Cerebellar cortex (tissue), 1 donor: Measurements from ENCODE around the gene TLR4.

Experiments used
- DNase-seq: peaks from one replicate; pipeline ENCODE4 v3.0.0-alpha.2; 2015; ENCODE audit warnings: low spot score

Gene TLR4

DNA sequence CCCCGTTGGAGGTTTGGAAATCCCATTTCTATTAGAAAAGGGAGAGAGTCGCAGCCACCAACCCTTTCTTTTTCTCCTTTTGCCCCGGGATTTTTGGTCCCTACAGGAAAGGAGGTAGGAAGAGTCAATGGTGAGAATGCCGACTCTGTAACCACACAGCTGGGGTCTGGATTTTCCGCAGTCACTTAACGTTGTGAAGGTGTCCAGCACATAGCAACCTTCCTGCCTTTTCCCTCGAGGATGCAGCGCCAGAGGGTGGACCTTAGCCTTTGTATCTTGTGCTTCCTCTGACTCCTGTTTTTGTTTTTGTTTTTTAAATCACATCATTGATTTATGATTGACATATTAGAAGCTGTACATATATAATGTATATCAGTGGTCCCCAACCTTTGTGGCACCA is 41.4 kb downstream of the TLR4 start:
- no peak for DNase-seq

DNA sequence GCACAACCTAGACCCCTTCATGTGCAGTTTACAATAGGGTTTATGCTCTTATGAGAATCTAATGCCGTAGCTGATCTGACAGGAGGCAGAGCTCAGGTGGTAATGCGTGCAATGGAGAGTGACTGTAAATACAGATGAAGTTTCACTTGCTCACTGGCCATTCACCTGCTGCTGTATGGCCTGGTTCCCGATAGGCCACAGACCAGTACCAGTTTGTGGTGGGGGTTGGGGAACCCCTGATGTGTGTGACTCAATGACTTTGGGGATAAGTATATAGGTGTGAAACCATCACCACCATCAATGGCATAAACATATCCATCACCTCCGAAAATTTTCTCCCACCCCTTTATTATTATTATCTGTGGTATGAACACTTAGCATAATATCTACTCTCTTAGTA is 42.1 kb downstream of the TLR4 start:
- no peak for DNase-seq

- no peak for DNase-seq
Observed at GRCh38 chr9:117747386-117747970, 43.3 kb downstream of the TLR4 start.

DNA sequence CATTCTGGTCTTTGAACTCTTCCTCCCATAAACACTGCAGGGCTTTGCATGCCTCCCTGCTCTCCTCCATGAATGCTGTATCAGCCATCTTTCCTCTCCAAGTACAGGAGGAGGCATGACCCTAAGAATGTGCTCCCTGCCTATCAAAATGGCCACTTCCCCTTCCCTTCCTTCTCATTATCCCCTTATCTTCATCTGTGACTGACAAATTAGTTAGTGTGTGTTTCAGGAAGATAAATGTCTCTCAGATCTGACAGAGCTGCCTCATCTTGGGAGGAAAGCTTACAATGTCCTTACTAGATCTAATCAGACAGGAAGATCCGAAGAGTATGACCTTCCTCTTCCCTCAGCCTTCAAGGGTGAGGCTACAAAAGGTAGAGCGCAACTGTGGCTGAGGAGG is 46.2 kb downstream of the TLR4 start:
- DNase-seq = no peak

GRCh38 chr9:117752894-117753293 is 48.7 kb downstream of the TLR4 start:
- DNase-seq = no peak

- DNase-seq = no peak
Observed at GRCh38 chr9:117757561-117758190, 53.5 kb downstream of the TLR4 start.

DNA sequence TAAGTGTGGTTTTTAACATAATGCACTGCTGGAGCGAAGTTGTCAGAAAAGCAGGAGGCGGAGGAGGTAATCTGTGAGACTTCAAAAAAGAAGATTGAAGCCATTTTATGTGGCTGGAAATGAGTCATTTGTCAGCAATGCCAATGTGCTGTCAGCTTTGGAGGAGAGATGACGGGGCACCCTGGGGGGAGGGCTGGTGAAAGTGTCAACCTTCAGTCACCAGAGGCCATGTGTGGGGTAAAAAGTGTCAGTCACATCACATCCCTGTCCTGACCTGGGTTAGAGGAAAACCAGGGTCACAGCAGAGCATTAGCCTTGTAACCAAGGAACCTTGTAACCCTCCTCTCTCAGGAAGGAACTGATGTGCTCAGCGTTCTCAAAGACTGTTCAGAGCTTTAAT is 59.1 kb downstream of the TLR4 start:
- DNase-seq = no peak

DNA sequence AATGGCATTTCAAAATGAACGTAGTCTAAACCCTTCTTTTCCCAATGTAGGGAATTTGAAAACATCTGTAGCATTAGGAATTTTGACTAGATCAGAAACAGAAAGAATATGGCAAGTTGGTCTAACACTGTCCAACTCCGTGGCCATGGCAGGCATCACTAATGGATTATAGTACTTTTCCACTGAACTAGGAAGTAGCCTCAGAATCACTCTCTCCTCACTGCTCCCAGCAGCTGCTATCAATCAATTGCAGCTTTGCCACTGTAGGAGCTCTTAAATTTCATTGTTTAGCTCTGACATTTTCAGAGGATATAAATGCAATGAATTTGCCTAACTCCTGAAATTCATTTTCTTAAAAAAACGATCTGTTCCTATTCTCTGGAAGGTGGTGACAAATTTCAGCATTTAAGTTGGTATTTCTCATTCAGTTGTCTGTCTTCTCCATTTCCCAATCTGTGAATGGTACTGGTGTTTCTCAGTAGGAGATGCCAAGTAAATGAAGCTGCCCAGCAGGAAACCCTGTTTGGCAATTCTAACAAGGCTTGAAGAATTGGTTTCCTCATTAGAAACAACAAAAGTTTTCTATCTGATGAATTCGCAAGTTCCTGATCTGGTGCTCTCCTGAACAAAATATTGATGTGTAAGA is 64.7 kb downstream of the TLR4 start:
- DNase-seq = no peak

GRCh38 chr9:117771136-117771535 is 66.9 kb downstream of the TLR4 start:
- DNase-seq = no peak

- no peak for DNase-seq
Observed at GRCh38 chr9:117772960-117773359, 68.8 kb downstream of the TLR4 start.
